ENCODE data around the gene CDH13. TPM values are rescaled to one million over a fixed set of nuclear protein-coding genes. Genes with fewer than 3 reads are reported as not detected.

CDH13 gene
- polyA plus RNA-seq, 1 donor from 2014 or later, result 3.2 TPM

DNA sequence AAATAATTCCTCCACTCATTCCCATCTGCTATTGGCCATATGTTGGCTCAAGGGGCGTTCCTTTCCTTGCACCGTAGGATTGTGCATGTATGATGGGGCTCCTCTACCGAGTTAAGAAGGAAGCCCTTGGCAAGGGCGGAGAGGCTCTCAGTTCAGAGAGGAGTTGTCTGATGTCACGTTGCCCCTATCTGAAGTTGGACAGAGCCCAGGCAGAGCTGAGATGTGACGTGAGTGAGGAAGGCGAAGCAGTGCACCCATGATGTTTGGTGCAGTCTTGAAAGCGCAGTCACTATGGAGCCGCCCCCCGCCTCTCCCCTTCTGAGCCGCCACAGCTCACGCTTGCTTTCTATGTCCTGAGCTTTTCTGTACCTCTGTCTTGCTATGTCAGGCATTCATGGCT, 40.7 kb downstream of the CDH13 start:
- H3K36me3 ChIP-seq (ENCODE audit: insufficient read depth, low read length), result no peaks in the 10 kb centered on the region
- TF ChIP-seq TAF1 (IDR thresholded peaks at IDR 0.05; ENCODE audit: low read depth) (no peak), EZH2 (IDR thresholded peaks at IDR 0.05; ENCODE audit: borderline replicate concordance, insufficient read depth, low read length, poor library complexity, severe bottlenecking) (no peak), SMC3 (conservative IDR thresholded peaks at IDR 0.05; ENCODE audit: poor library complexity) (no peak), POLR2AphosphoS5 (IDR thresholded peaks at IDR 0.05) (no peak), MXI1 (conservative IDR thresholded peaks at IDR 0.05; ENCODE audit: poor library complexity, severe bottlenecking) (no peak), EP300 (conservative IDR thresholded peaks at IDR 0.05; ENCODE audit: poor library complexity, severe bottlenecking) (no peak), RAD21 (conservative IDR thresholded peaks at IDR 0.05) (no peak)
- TF ChIP-seq, protein P1, sequence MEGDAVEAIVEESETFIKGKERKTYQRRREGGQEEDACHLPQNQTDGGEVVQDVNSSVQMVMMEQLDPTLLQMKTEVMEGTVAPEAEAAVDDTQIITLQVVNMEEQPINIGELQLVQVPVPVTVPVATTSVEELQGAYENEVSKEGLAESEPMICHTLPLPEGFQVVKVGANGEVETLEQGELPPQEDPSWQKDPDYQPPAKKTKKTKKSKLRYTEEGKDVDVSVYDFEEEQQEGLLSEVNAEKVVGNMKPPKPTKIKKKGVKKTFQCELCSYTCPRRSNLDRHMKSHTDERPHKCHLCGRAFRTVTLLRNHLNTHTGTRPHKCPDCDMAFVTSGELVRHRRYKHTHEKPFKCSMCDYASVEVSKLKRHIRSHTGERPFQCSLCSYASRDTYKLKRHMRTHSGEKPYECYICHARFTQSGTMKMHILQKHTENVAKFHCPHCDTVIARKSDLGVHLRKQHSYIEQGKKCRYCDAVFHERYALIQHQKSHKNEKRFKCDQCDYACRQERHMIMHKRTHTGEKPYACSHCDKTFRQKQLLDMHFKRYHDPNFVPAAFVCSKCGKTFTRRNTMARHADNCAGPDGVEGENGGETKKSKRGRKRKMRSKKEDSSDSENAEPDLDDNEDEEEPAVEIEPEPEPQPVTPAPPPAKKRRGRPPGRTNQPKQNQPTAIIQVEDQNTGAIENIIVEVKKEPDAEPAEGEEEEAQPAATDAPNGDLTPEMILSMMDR (IDR thresholded peaks at IDR 0.05; ENCODE audit: poor library complexity, severe bottlenecking), result no peak
- TF ChIP-seq, protein P2, sequence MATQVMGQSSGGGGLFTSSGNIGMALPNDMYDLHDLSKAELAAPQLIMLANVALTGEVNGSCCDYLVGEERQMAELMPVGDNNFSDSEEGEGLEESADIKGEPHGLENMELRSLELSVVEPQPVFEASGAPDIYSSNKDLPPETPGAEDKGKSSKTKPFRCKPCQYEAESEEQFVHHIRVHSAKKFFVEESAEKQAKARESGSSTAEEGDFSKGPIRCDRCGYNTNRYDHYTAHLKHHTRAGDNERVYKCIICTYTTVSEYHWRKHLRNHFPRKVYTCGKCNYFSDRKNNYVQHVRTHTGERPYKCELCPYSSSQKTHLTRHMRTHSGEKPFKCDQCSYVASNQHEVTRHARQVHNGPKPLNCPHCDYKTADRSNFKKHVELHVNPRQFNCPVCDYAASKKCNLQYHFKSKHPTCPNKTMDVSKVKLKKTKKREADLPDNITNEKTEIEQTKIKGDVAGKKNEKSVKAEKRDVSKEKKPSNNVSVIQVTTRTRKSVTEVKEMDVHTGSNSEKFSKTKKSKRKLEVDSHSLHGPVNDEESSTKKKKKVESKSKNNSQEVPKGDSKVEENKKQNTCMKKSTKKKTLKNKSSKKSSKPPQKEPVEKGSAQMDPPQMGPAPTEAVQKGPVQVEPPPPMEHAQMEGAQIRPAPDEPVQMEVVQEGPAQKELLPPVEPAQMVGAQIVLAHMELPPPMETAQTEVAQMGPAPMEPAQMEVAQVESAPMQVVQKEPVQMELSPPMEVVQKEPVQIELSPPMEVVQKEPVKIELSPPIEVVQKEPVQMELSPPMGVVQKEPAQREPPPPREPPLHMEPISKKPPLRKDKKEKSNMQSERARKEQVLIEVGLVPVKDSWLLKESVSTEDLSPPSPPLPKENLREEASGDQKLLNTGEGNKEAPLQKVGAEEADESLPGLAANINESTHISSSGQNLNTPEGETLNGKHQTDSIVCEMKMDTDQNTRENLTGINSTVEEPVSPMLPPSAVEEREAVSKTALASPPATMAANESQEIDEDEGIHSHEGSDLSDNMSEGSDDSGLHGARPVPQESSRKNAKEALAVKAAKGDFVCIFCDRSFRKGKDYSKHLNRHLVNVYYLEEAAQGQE (IDR thresholded peaks at IDR 0.05; ENCODE audit: borderline replicate concordance), result no peak
- H3F3A ChIP-seq (ENCODE audit: insufficient read depth, low read length, poor library complexity, severe bottlenecking), result peaks cover 4% of the 10 kb centered on the region
- H3K9me3 ChIP-seq (ENCODE audit: low read length), result no peaks in the 10 kb centered on the region
- no peak overlapping the region for H2AFZ ChIP-seq (ENCODE audit: low read depth, low read length)
- H3K4me2 ChIP-seq (ENCODE audit: low read length), result no peak overlapping the region
- H3K27ac ChIP-seq (ENCODE audit: low read length), result no peak overlapping the region
- no peaks in the 10 kb centered on the region for H3K27me3 ChIP-seq (ENCODE audit: insufficient read depth, low read depth, low read length)
- H4K20me1 ChIP-seq (ENCODE audit: insufficient read depth), result no peaks in the 10 kb centered on the region
- no peaks in the 10 kb centered on the region for H3K9me2 ChIP-seq (ENCODE audit: insufficient read depth, low read length)
- no peaks in the 10 kb centered on the region for H3K79me2 ChIP-seq (replicated peaks; ENCODE audit: insufficient read depth, low read length)
- H3K4me3 ChIP-seq (ENCODE audit: low read length), result no peak overlapping the region
- H3K9ac ChIP-seq (ENCODE audit: low read length), result no peak overlapping the region

DNA sequence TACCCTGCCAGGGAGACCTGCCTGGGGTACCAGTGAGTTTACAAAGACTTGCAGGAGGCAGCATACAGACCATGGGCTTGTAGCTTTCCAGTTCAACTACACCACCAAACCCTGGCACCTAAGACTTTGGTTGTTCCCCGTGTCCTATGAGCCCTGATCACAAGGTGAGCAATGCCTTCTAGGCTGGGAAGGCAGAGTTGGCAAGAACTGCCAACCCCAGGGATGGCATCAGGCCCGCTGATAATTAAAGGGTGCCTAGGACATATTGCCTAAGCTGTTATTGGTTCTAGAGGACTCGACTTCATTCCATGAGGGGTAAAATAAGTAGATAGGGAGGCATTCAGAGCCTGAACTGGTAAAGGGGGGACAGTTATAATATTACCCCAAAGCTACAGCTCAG, 41.3 kb downstream of the CDH13 start:
- no peak overlapping the region for H3K27ac ChIP-seq (ENCODE audit: low read length)
- peaks cover 4% of the 10 kb centered on the region for H3F3A ChIP-seq (ENCODE audit: insufficient read depth, low read length, poor library complexity, severe bottlenecking)
- H3K36me3 ChIP-seq (ENCODE audit: insufficient read depth, low read length), result no peaks in the 10 kb centered on the region
- H3K9ac ChIP-seq (ENCODE audit: low read length), result no peak overlapping the region
- H3K4me2 ChIP-seq (ENCODE audit: low read length), result no peak overlapping the region
- no peak overlapping the region for H2AFZ ChIP-seq (ENCODE audit: low read depth, low read length)
- no peak overlapping the region for H3K4me3 ChIP-seq (ENCODE audit: low read length)
- H3K9me3 ChIP-seq (ENCODE audit: low read length), result no peaks in the 10 kb centered on the region
- no peaks in the 10 kb centered on the region for H3K27me3 ChIP-seq (ENCODE audit: insufficient read depth, low read depth, low read length)
- H3K79me2 ChIP-seq (replicated peaks; ENCODE audit: insufficient read depth, low read length), result no peaks in the 10 kb centered on the region
- H3K9me2 ChIP-seq (ENCODE audit: insufficient read depth, low read length), result no peaks in the 10 kb centered on the region
- TF ChIP-seq, protein P2 (IDR thresholded peaks at IDR 0.05; ENCODE audit: borderline replicate concordance), result no peak
- no peak for TF ChIP-seq RAD21 (conservative IDR thresholded peaks at IDR 0.05)
- TF ChIP-seq MXI1 (conservative IDR thresholded peaks at IDR 0.05; ENCODE audit: poor library complexity, severe bottlenecking), result no peak
- TF ChIP-seq POLR2AphosphoS5 (IDR thresholded peaks at IDR 0.05), result no peak
- TF ChIP-seq EZH2 (IDR thresholded peaks at IDR 0.05; ENCODE audit: borderline replicate concordance, insufficient read depth, low read length, poor library complexity, severe bottlenecking), result no peak
- TF ChIP-seq SMC3 (conservative IDR thresholded peaks at IDR 0.05; ENCODE audit: poor library complexity), result no peak
- H4K20me1 ChIP-seq (ENCODE audit: insufficient read depth), result no peaks in the 10 kb centered on the region

Measured in neural cell (in vitro differentiated cells).